ENCODE measurements around the gene EHD4.

The EHD4 gene

GRCh38 chr15:41936649-41937567, 35.4 kb downstream of the EHD4 start:
- peak; percentile 97 for DNase-seq (ENCODE audit: low spot score)

- DNase-seq (ENCODE audit: low spot score), result no peak
These were observed 36.2 kb downstream of the EHD4 start for GRCh38 chr15:41936155-41936554.

- DNase-seq (ENCODE audit: low spot score), result no peak
These were observed 36.8 kb downstream of the EHD4 start for GRCh38 chr15:41935566-41936020.

DNA sequence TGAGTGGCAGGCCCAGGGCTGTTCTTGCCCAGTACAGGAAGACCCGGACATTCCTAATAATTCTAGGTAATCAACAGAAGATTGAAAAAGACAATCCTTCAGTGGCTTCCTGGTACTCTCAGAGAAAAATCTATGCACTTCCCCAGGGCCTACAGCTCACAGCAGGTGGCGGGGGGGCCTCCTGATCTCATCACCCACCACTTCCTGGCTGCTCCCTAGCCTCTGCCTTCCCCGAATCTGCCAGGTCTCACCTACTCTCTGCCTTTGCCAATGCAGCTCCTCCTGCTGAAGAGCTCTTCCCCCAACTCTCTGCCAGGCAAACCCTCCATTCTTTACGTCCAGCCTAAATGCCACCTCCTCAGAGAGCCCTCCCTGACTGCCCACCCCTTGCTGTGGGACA, 37.5 kb downstream of the EHD4 start:
- peak; percentile 72 for DNase-seq (ENCODE audit: low spot score)

GRCh38 chr15:41933771-41934170, 38.6 kb downstream of the EHD4 start:
- peak; percentile 87 for DNase-seq (ENCODE audit: low spot score)

GRCh38 chr15:41933326-41933725, 39.0 kb downstream of the EHD4 start:
- DNase-seq (ENCODE audit: low spot score), result no peak

GRCh38 chr15:41932511-41933289, 39.7 kb downstream of the EHD4 start:
- no peak for DNase-seq (ENCODE audit: low spot score)

DNA sequence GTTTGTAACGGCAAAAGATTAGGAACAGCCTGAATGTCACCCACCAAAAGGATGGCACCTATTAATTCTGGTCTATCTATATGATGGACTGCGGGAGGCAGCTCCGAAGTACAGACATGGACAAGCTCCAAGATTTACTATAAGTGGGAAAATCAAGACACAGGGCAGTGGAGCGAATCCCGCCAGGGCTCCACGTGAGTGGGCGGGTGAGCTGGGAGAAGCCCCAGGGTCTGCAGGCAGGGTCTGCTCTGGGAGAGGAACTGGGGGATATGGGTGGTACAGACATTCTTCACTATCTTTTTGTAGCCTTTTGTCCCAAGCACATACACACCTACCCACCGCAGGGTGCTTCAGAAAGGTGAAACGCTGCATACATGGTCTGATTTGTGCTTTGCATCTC, 40.3 kb downstream of the EHD4 start:
- no peak for DNase-seq (ENCODE audit: low spot score)

DNA sequence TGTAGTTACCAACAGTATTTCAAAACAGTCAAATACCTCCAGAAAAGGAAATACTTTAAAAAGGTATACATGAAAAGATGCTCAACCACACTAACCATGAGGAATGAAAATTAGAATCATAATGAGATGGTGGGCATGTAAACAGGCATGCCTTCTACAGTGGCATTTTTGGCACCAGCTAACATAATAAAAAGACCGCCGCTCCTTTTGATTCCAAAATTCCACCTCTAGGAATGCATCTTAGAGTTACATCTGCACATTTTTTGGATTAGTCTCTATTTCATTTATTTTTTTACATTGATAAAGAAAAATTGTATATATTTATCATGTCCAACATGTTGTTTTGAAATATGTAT, 41.5 kb downstream of the EHD4 start:
- DNase-seq (ENCODE audit: low spot score), result no peak

- peak; percentile 80 for DNase-seq (ENCODE audit: low spot score)
These were observed 42.0 kb downstream of the EHD4 start for GRCh38 chr15:41930221-41930866.

DNA sequence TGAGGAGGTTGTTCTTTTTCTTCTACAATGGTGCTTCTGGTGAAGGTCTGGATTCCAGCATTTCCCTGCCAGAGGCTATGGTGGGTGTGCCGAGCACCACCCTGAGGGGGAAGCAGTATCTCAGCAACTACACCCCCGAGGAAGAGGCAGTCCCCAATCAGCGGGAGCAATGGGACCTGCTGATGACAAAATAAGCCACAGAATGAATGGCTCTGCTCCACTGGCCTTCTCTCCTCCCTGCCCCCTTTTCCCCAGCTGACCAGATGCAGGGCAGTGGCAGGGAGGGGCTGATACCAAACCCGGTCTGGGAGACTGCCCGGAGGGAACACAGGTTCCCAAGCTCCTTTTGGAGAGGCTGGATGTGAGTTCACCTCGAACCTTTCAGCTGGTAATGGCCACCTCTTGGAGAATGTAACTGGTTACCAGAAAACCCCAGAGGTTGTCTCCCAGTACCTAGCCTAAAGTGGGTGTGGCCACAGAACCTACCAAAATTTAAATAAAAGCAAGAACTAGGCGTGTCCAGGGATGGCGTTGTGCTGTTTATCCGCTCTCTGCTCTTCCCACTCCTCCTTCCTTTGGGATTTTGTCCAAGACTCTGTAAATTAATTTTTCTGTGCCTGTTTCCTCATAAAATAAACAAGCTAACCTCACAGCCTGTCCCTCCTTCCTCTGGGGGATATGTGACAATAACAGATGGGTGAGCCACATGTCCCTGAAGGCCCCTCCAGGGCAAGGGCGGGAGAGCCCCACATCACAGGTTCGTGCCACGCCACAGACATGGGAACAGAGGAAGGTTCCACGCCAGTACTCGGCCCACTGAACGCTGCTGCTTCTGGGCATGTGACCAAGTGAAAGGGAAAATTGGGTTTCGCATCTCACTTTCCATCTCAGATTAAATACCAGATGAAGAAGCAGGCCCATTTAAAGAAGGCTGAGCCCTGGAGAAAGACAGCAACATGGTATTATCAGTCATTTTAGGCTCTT, 43.4 kb downstream of the EHD4 start:
- no peak for DNase-seq (ENCODE audit: low spot score)

GRCh38 chr15:41928100-41928499, 44.3 kb downstream of the EHD4 start:
- DNase-seq (ENCODE audit: low spot score), result no peak

GRCh38 chr15:41927536-41927935, 44.8 kb downstream of the EHD4 start:
- DNase-seq (ENCODE audit: low spot score), result no peak

GRCh38 chr15:41926185-41927056, 45.9 kb downstream of the EHD4 start:
- DNase-seq (ENCODE audit: low spot score), result no peak

DNA sequence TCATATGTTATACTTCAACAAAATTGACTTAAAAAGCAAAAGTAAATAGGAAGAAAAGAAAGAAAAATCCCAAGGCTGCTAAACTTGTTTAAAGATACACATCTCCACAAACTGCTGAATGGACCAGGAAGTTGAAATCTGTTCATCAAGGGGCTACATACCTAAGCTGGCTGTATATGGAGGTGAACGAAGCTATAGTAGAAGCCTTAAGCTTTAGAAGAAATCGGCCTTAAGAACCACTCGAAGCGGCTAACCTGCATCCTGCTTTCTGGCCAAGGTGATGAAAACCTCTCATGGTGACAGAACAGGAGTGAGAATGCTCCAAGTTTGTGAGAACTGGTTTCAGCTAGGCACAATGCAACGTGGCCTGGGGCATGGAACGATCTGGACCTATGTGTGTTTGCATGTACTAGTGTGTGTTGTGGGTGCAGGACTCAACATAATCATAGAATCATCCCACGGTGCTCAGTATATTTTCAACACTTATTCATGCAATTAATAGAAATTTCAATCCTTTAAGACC, 47.2 kb downstream of the EHD4 start:
- DNase-seq (ENCODE audit: low spot score), result no peak

DNA sequence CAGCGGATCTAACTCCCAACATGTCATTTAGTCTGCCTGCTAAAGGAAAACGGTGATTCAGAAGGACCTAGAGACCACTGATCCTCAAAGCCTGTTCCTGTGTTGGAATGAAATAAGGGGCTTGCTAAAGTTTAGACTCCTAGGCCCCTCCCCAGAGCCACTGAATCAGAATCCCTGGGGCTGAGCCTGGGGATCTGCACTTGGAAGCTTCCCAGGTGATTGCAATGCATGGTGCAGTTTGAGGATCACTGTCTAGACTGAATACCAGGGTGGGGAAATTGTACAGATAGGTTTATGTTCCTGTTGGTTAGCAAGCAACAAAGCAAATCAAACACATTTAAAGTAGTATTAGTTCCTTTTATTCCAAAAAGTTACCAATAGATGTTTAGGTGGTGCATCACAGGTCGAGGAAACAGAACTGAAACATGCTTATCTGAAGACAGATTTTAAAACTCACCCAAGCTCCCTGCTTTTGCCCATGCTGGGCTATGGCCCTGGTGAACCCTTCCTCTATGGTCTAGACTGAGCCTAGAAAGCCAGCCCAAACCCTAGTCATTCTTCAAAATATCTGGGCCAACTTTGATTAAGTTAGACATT, 48.9 kb downstream of the EHD4 start:
- DNase-seq (ENCODE audit: low spot score), result no peak

- no peak for DNase-seq (ENCODE audit: low spot score)
These were observed 50.0 kb downstream of the EHD4 start for GRCh38 chr15:41922353-41922752.

DNA sequence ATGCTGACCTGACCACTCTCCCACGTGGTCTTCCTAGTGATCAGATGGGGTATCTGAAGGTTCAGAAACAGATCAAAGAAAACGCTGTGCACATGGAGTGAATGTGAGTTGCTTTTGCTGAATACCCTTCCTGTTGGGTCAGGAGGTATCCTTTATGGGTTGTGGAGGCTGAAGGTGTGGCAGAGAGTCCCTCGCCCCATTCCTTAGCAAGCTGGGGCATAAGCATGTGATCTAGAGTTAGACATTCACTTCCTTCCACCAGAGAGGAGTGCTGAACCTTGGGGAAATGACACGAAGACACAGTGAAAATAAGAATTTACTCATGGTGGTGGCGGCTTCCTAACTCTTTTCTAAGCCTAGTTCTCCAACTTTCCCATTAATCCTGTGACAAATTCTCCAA, 50.7 kb downstream of the EHD4 start:
- no peak for DNase-seq (ENCODE audit: low spot score)

DNA sequence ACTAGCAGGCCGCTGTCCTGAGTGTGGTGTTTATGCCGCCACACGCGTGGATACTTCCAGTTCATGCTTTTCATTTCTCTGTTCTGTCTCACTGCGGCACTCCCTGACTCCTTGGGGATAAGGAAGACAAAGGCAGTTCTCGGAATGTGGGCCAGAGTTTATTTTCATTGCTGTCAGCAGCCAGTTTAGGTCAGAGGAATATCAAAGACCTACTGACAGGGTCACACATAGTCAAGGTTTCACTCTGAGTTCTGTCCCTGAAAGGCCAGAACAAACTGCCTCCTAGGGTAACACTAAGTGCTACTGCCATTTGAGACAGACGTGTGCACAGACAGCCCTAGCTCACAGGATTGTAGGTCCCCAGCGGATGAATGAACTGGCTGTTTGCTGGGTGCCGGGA, 51.2 kb downstream of the EHD4 start:
- no peak for DNase-seq (ENCODE audit: low spot score)
